Stomach (tissue), 4 donors: Measurements from ENCODE around the gene LIPM.

Experiments used
- CTCF ChIP-seq, 7 experiments: fragments of 450-650 bp in 4 of 7; fragments of 200-600 bp in 3 of 7; sonication (generic) in 3 of 7; IDR thresholded peaks; one replicate each; pipeline ENCODE4 v1.5.1; 2016 to 2019; ENCODE audit warnings: antibody characterized with exemption in 7 of 7, control low read depth in 2 of 7, mild to moderate bottlenecking in 1 of 7
- EP300 ChIP-seq: sonication (generic); formaldehyde crosslinking; IDR thresholded peaks from one replicate; pipeline ENCODE4 v1.6.1; 2017; ENCODE audit warnings: antibody characterized with exemption
- POLR2A ChIP-seq, 4 donors: fragments of 450-650 bp; IDR thresholded peaks; one replicate each; pipeline ENCODE4 v1.6.1; 2016; ENCODE audit warnings: antibody characterized with exemption in 4 of 4, control low read depth in 2 of 4, mild to moderate bottlenecking in 1 of 4, moderate library complexity in 1 of 4
- POLR2AphosphoS5 ChIP-seq, 3 donors: sonication (generic); formaldehyde crosslinking; IDR thresholded peaks; one replicate each; pipeline ENCODE4 v1.6.1; 2016; ENCODE audit warnings: antibody characterized with exemption in 3 of 3

DNA sequence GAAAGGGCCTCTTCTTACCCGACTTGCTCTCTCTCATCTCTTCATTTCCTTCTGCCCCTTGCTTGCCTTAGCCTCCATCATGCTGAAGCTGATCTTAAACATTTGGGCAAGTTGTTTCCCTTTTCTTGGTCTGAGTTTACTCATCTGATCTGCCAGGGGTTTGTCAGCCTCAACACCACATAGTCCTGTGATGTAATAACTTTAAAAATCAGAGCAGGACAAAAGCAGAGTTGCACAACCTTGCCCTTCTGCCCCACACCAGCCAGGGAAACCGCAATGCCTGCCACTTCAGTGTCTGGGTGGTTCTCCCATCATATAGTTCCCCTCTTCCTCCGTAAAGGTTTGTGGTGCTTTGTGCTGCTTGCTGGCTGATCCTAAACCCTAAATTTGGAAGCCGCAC lies 9.9 kb upstream of the LIPM start:
- TF ChIP-seq CTCF (IDR thresholded peaks at IDR 0.05) (no peak), POLR2A (IDR thresholded peaks at IDR 0.05) (no peak), EP300 (no peak), POLR2AphosphoS5 (IDR thresholded peaks at IDR 0.05) (no peak)
